H4 (cell line): Measurements from ENCODE around the gene ITGA3. TPM values are rescaled to one million over a fixed set of nuclear protein-coding genes. Genes with fewer than 3 reads are reported as not detected.

Experiments used
- DNase-seq: peaks from one replicate; pipeline ENCODE4 v3.0.0-alpha.2; 2015; ENCODE audit warnings: low spot score
- total RNA-seq: library from RNA; depleted of rRNA; stranded (reverse); fragments of >200 nt; shearing (Covaris generic); gene quantifications from 2 replicates; pipeline ENCODE4 v1.2.3, GENCODE V29; 2014

ITGA3 gene
- total RNA-seq, 1 experiment from 2014 or later, result 106 TPM

- no peak for DNase-seq
Observed at GRCh38 chr17:50070908-50071680, 15.2 kb downstream of the ITGA3 start.

GRCh38 chr17:50071692-50072091, 15.8 kb downstream of the ITGA3 start:
- no peak for DNase-seq

GRCh38 chr17:50072130-50072529, 16.2 kb downstream of the ITGA3 start:
- no peak for DNase-seq

- DNase-seq, result no peak
Observed at GRCh38 chr17:50072925-50073324, 17.0 kb downstream of the ITGA3 start.

GRCh38 chr17:50074227-50074626, 18.3 kb downstream of the ITGA3 start:
- DNase-seq, result no peak

GRCh38 chr17:50075446-50076032, 19.6 kb downstream of the ITGA3 start:
- DNase-seq, result no peak

- DNase-seq, result no peak
Observed at GRCh38 chr17:50076221-50076590, 20.3 kb downstream of the ITGA3 start.

- no peak for DNase-seq
Observed at GRCh38 chr17:50076591-50077235, 20.8 kb downstream of the ITGA3 start.

GRCh38 chr17:50078430-50078829, 22.5 kb downstream of the ITGA3 start:
- no peak for DNase-seq

- peak; percentile 78 for DNase-seq
Observed at GRCh38 chr17:50079334-50080095, 23.6 kb downstream of the ITGA3 start.

GRCh38 chr17:50080096-50080480, 24.2 kb downstream of the ITGA3 start:
- no peak for DNase-seq

- DNase-seq, result no peak
Observed at GRCh38 chr17:50080827-50081226, 24.9 kb downstream of the ITGA3 start.

GRCh38 chr17:50081757-50082156, 25.8 kb downstream of the ITGA3 start:
- no peak for DNase-seq

GRCh38 chr17:50087246-50087911, 31.5 kb downstream of the ITGA3 start:
- DNase-seq, result peak; percentile 68

- DNase-seq, result no peak
Observed at GRCh38 chr17:50087912-50088405, 32.0 kb downstream of the ITGA3 start.

GRCh38 chr17:50088952-50089825, 33.3 kb downstream of the ITGA3 start:
- DNase-seq, result no peak

GRCh38 chr17:50090071-50090470, 34.2 kb downstream of the ITGA3 start:
- DNase-seq, result no peak

- DNase-seq, result no peak
Observed at GRCh38 chr17:50090971-50091917, 35.3 kb downstream of the ITGA3 start.

- DNase-seq, result no peak
Observed at GRCh38 chr17:50091918-50092285, 36.0 kb downstream of the ITGA3 start.

- DNase-seq, result no peak
Observed at GRCh38 chr17:50093246-50093645, 37.3 kb downstream of the ITGA3 start.
